OCI-LY3 (cell line): ENCODE measurements around the gene SYNRG.

Experiments
- EZH2phosphoT487 ChIP-seq: fragments of 200-600 bp; shearing (Covaris generic); IDR thresholded peaks from 2 replicates; pipeline ENCODE4 v1.6.1; 2018; ENCODE audit warnings: antibody characterized with exemption, mixed run types, low read depth
- TF ChIP-seq, protein P1 (sequence below): fragments of 200-600, 300-600 bp; sonication (generic); IDR thresholded peaks from 2 replicates; pipeline ENCODE4 v1.5.1; 2014; ENCODE audit warnings: antibody characterized with exemption, low read length, low read depth

GRCh38 chr17:37571674-37572073 lies 37.5 kb downstream of the SYNRG start:
- TF ChIP-seq, protein P1, sequence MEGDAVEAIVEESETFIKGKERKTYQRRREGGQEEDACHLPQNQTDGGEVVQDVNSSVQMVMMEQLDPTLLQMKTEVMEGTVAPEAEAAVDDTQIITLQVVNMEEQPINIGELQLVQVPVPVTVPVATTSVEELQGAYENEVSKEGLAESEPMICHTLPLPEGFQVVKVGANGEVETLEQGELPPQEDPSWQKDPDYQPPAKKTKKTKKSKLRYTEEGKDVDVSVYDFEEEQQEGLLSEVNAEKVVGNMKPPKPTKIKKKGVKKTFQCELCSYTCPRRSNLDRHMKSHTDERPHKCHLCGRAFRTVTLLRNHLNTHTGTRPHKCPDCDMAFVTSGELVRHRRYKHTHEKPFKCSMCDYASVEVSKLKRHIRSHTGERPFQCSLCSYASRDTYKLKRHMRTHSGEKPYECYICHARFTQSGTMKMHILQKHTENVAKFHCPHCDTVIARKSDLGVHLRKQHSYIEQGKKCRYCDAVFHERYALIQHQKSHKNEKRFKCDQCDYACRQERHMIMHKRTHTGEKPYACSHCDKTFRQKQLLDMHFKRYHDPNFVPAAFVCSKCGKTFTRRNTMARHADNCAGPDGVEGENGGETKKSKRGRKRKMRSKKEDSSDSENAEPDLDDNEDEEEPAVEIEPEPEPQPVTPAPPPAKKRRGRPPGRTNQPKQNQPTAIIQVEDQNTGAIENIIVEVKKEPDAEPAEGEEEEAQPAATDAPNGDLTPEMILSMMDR: no peak
- TF ChIP-seq EZH2phosphoT487: no peak
